ENCODE measurements around the gene ARCN1.
"Not testable (repeated sequence)": the region's sequence is repeated elsewhere in the genome, so short reads cannot be mapped to it uniquely, and the experiment has no call there.

The ARCN1 gene

GRCh38 chr11:118606844-118607228 lies 34.6 kb downstream of the ARCN1 start:
- no peak for DNase-seq

DNA sequence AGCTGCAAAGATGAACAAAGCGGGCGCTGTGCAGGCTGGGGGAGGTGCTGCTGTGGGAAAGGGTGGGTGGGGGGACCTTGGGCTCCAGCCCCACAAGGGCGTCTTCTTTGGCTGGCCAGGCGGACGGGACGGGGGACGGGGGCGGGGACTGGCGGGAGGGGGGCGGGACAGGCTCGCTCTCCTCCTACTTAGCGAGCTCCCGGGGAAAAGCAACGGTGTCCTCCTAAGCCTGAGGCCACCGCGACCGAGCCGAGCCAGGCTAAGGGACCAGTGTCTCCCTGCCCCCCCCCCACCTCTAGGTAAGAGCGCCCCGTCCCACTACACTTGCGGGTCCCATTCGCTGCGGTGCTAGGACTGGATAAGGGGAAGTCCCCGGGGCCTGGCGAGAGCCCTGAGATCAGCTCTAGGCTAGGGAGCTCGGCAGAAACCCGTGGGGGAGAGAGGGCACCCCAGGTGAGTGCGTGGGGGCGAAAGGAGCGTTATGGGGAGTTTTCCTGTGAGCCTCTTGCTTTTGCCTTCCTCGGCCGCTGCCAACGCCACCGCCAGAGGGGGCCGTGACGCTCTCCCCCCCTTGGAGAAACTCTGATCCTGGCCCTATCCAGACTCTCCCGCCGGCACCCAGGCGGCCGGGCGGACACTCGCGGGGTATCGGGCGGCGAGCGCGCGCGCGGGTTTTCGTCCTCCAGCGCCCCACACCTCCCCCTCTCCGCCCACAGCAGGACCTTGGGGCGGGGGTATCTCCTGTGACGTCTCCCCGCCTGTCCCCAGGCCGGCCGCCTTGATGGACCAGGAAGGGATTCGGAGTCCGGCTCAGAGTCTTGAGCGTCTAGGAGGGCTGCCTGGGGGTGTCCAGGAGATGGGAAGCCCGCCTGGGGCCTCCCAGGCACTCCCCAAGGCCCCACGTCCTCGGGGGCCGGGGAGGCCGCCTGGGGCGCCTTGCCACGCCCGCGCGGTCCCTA lies 35.5 kb downstream of the ARCN1 start, which contains the start of gene PHLDB1:
TSS of gene PHLDB1 (plus strand) at position 215 of the 959 bp plus-strand sequence. CDS start 6,222 bp downstream, outside the sequence.
- DNase-seq, result peak; percentile 90

DNA sequence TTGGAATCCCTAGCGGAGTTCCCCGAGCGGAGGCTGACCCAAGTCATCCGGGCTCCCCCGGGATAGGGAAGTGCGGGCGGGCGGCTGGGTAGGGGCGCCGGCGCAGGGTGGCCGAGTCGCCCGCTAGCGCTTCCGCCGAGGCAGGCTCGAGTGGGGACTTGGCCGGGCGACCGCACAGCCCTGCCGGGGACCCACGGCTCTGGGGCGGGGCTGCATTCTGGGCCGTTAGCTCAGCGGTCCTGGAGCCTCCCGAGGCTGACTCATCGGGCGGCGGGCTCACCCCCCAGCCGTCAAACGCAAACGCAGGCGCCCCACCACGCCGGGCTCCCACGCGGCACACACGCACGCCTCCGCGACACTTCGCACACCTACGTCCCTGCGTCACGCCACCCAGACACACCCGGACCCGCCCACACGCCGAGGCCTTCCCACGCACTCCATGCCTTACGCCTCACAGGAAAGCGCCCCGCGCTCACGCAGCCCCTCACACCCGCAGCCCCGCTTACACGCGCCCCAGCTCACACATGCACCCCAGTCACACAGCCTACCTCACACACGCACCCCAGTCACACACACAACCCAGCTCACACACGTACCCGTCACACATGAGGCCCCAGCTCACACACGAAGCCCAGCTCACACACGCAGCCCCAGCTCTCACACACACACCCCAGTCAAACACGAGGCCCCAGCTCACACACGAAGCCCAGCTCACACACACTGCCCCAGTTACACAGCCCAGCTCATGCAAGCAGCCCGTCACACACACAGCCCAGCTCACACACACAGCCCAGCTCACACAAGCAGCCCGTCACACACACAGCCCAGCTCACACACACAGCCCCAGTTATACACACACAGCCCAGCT lies 36.4 kb downstream of the ARCN1 start:
- DNase-seq, result peak; percentile 79

GRCh38 chr11:118609380-118610224 lies 37.4 kb downstream of the ARCN1 start:
- DNase-seq, result peak; percentile 74

DNA sequence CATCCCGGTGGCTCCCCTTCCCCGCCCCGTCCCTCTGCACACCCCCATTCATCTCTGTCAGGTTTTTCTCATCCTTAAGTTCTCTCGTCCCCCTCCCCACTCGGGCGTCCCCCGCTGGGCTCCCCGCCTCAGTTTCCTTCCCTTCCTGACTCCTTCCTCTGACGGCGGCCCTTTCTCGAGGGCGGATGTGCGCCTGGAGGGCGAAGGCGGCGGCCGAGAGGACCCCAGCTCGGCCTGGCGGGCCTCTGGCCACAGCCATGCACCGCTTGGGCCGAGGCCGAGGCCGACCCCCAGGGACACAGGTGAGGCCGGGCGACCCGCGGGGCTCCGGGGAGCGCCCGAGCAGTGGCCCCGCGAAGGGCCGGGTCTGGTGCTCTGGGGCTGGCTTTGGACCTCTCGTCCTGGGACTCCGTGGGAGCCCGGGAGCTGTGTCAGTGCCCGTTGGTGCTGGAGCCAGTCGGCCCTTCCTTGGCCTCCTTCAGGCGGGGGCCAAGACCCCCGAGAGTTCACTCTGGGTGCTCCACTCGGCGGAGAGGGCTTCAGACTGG lies 38.1 kb downstream of the ARCN1 start:
- no peak for DNase-seq

- peak; percentile 82 for DNase-seq
These were observed 38.7 kb downstream of the ARCN1 start for GRCh38 chr11:118610773-118611432.

GRCh38 chr11:118611433-118611795 lies 39.2 kb downstream of the ARCN1 start:
- not testable (repeated sequence) for DNase-seq

GRCh38 chr11:118612378-118612777 lies 40.2 kb downstream of the ARCN1 start:
- peak; percentile 83 for DNase-seq

- DNase-seq, result no peak
These were observed 42.3 kb downstream of the ARCN1 start for GRCh38 chr11:118614511-118614910.

- no peak for DNase-seq
These were observed 43.2 kb downstream of the ARCN1 start for GRCh38 chr11:118615282-118615975.

DNA sequence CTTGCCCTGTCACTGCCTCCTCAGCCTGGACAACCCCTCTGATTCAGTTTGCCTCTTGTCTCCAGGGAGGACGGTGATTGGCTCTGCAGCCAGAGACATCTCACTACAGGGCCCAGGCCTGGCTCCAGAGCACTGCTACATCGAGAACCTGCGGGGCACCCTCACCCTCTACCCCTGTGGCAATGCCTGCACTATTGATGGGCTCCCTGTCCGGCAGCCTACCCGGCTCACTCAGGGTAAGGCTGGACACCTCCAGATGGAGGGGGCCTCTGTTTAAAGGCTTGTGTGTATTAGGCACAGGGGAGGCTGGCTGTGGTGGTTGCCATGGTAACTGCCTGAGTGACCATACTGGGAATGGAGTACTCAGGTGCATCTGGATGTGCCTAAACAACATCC lies 43.8 kb downstream of the ARCN1 start:
- no peak for DNase-seq

DNA sequence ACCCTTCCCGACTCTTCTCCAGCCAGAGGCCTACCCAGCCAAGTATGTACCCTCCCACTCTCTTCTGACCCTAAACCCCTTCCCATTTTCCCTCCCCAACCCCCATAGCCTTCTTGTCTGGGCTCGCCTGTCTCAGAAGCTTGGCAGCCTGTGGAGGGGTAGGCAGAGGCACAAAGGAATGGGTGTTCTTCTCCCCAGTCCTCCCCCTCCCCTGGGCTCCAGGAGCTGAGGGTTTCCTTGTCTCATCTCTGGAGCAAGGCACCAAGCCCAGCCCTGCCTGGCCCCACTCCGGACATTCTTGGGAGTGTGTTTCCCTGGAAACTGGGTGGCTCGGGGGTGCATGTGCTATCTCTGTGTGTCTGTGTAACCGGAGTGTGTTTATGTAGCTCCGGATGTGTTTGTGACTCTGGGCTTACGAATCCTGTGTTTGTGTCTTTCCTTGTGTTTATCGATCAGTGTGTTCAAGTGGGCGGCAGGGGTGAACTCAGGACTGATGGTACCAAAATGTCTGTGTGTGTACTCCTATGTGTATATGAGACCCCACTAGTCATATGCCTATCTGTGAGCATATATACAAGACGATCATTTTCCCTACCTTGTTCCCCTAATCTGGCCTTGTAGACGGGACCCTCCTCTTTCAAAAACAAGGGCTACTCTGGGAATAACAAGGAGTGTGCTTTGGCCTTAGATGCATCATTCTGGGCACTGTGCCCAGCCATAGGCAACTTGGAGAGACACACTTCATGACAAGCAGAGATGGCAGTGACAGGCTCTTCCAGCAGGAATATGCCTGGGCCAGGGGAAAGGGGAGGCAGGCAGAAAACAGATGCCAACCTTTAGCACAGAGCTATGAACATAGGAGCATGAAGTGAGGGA lies 46.1 kb downstream of the ARCN1 start:
- peak; percentile 70 for DNase-seq

DNA sequence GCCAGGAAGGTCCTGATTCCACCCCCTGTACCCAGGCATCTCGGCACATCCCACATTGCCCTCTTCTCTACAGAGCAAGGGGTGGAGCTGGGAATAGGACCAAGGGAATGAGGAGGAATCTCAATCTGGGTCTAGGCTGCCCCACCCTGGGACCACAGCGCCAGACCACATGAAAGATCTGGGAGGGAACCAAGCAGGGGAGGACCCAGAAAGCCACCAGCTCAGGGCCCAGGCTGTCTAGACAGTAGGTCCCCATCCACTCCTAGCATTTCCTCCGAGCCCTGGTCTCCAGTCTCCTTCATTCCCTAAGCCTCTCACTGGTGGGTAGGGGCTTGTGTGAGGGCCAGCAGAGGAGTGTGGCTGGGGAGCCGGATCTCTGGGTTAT lies 46.8 kb downstream of the ARCN1 start:
- DNase-seq, result peak; percentile 82

DNA sequence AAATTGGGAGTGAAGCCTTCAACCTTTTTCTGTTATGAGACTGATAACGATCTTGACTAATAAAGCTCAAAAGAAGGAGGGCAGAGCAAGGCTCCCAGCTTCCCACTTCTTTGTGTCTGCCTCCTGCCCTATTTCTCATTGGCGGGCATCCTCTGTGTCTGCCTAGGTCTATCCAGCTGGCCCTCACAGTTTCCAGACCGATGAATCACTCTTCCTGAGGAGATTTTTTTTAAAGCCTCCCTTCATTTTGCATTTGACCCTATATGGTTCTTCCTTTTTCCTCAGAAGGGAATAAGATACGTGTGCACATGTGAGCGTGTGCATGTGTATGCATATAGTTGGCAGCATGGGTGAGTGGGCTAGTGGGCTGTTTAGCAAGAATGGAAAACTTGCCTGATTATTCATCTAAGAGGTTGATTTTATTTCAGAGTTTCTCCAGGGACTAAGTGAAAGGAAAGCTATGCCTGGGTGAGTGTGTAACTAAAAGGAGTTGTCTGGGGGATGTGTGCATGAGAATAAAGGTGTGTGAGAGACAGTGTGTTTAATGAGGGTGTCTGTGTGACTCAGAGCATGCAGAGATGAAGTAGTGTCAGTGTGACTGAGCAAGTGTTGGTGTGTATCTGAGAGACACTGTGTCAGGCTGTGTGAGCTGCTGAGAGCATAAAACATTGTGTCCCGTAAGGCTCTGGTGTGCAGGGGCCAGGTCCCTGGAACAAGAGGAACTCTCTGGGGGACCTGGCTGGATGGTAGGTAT lies 47.4 kb downstream of the ARCN1 start:
- peak; percentile 78 for DNase-seq

- DNase-seq, result no peak
These were observed 48.4 kb downstream of the ARCN1 start for GRCh38 chr11:118620529-118621070.

DNA sequence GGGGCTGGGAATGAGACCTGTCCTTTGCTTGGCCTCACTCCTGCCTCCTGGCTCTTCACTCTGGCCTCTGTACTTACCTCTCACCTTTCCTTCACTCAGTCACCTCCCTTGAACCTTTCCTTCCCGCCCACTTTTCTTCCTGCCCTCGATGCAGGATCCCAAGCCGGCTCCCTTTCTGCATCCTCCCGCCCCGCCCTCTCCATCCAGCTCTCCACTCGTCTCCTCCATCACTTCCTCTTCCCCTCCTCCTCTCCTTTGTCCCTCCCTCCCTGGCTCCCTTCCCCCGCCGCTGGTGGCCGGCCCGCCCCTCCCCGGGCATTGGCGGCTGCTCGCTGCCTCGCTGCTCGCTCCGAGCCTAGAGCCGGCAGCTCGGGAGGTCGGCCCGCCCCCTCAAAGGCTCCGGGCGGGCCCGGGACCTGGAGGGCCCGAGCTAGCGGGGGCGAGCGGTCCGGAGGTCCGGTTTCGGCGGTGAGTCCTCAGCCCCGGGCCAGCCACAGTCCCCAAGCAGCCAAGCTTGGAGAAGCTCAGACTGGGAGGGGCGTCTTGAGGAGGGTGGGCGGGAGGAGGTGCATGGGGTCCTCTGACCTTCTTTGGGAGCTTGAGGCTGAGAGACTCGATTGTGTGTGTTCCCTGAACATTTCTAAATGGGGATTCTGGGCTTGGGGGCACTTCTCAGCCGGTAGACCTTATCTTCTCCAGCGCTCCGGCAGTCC lies 49.0 kb downstream of the ARCN1 start:
- peak; percentile 96 for DNase-seq

- no peak for DNase-seq
These were observed 49.7 kb downstream of the ARCN1 start for GRCh38 chr11:118621784-118622375.

Data from right hindlimb (tissue), 1 donor.